Measurements from ENCODE around the gene GATAD2A. TPM values are rescaled to one million over a fixed set of nuclear protein-coding genes. Genes with fewer than 3 reads are reported as not detected.
A peak's percentile ranks its signal among the peaks of the same experiment; 100 is the strongest.
"Not testable (repeated sequence)": the region's sequence is repeated elsewhere in the genome, so short reads cannot be mapped to it uniquely, and the experiment has no call there.

The GATAD2A gene
- total RNA-seq, 1 donor from 2014 or later, result 82.6 TPM

DNA sequence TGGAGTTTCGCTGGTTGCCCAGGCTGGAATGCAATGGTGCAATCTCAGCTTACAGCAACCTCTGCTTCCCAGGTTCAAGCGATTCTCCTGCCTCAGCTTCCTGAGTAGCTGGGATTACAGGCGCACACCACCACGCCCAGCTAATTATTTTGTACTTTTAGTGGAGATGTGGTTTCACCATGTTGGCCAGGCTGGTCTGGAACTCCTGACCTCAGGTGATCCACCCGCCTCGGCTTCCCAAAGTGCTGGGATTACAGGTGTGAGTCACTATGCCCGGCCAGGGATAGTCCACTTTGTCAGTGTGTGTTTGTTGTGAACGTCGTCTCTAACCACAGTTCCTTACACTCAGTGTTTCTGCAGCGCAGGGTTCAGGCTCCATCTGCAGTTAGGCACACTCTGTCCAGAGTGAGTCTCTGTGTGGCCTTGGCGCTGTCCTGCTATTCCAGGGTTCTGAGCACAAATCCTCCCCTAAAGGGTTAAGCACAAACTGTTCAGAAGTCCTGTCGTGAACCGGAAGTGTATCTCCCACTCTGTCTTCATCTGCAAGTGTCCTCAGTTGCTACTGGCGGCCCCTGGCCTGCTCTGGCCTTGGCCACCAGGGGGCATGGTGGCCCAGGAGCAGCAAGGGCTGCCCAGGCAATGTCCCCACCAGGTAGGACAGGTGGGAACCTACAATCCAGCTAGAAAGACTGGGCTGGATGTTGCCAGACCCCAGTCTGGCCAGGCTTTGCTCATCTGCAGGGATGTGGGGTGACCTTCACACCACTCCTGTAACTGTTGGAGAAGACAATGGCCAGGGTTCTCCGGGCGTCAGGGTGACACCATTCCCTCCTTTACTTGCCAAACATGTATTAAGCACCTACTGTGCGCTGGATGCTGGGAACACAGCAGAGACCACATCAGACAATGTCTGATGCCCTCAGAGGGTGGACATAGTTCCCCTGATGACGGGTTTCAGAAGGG lies 38.8 kb upstream of the GATAD2A start:
- TF ChIP-seq, protein P1, sequence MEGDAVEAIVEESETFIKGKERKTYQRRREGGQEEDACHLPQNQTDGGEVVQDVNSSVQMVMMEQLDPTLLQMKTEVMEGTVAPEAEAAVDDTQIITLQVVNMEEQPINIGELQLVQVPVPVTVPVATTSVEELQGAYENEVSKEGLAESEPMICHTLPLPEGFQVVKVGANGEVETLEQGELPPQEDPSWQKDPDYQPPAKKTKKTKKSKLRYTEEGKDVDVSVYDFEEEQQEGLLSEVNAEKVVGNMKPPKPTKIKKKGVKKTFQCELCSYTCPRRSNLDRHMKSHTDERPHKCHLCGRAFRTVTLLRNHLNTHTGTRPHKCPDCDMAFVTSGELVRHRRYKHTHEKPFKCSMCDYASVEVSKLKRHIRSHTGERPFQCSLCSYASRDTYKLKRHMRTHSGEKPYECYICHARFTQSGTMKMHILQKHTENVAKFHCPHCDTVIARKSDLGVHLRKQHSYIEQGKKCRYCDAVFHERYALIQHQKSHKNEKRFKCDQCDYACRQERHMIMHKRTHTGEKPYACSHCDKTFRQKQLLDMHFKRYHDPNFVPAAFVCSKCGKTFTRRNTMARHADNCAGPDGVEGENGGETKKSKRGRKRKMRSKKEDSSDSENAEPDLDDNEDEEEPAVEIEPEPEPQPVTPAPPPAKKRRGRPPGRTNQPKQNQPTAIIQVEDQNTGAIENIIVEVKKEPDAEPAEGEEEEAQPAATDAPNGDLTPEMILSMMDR (IDR thresholded peaks at IDR 0.05), result peak; percentile 96
- Mint-ChIP-seq H3K36me3 (ENCODE audit: low read depth) (no peaks in the 10 kb centered on the region), H3K4me3 (ENCODE audit: unreplicated experiment) (no peak overlapping the region), H3K9me3 (ENCODE audit: low read depth) (no peaks in the 10 kb centered on the region), H3K27ac (ENCODE audit: unreplicated experiment) (no peak overlapping the region), H3K4me1 (ENCODE audit: low read depth) (peaks cover 9% of the 10 kb centered on the region), H3K27me3 (ENCODE audit: low read depth) (no peaks in the 10 kb centered on the region)
- no peak for DNase-seq (ENCODE audit: low spot score)

DNA sequence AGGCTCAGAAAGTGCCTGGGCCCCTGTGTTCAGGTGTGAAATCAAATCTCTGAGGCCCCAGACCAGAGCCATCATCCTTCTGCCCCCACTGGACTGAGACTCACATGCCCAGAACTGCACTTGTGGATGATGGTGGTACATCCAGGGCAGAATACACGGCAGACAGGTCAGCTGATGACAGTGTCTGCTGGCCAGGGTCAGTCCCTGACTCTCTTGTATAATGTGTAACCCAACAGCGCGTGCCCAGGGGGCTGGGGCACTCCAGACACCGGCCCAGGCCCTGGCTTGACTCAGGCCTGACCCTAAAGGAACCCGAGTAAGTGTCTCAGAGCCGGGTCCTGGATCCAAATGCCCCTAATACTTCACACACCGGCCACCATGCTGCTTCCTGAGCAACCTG lies 37.4 kb upstream of the GATAD2A start:
- no peak for DNase-seq (ENCODE audit: low spot score)
- H3K27me3 Mint-ChIP-seq (ENCODE audit: low read depth), result no peaks in the 10 kb centered on the region
- peaks cover 13% of the 10 kb centered on the region for H3K4me1 Mint-ChIP-seq (ENCODE audit: low read depth)
- no peaks in the 10 kb centered on the region for H3K9me3 Mint-ChIP-seq (ENCODE audit: low read depth)
- TF ChIP-seq, protein P1 (IDR thresholded peaks at IDR 0.05), result no peak
- no peak overlapping the region for H3K27ac Mint-ChIP-seq (ENCODE audit: unreplicated experiment)
- no peaks in the 10 kb centered on the region for H3K36me3 Mint-ChIP-seq (ENCODE audit: low read depth)
- no peak overlapping the region for H3K4me3 Mint-ChIP-seq (ENCODE audit: unreplicated experiment)

DNA sequence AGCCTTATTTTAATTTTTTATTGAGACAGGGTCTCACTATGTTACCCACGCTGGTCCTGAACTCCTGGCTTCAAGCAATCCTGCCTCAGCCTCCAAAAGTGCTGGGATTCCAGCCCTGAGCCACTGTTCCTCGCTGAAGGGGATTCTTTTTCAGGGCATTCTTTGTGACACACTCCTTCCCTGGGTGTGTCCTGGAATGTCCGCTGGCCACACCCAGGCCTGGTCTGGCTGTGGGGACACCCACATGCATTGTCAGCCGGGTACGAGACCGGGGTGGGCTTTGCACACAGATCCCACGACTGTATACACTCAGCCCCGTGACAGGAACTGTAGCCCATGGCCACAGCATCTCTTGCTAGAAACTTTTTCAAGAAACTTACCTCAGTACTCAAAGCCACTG lies 34.4 kb upstream of the GATAD2A start:
- H3K27me3 Mint-ChIP-seq (ENCODE audit: low read depth), result no peaks in the 10 kb centered on the region
- H3K36me3 Mint-ChIP-seq (ENCODE audit: low read depth), result no peaks in the 10 kb centered on the region
- H3K27ac Mint-ChIP-seq (ENCODE audit: unreplicated experiment), result no peak overlapping the region
- no peak overlapping the region for H3K4me3 Mint-ChIP-seq (ENCODE audit: unreplicated experiment)
- peaks cover 8% of the 10 kb centered on the region for H3K4me1 Mint-ChIP-seq (ENCODE audit: low read depth)
- TF ChIP-seq, protein P1 (IDR thresholded peaks at IDR 0.05), result no peak
- DNase-seq (ENCODE audit: low spot score), result no peak
- no peaks in the 10 kb centered on the region for H3K9me3 Mint-ChIP-seq (ENCODE audit: low read depth)

- TF ChIP-seq, protein P1 (IDR thresholded peaks at IDR 0.05), result no peak
- Mint-ChIP-seq H3K36me3 (ENCODE audit: low read depth) (no peaks in the 10 kb centered on the region), H3K27me3 (ENCODE audit: low read depth) (no peaks in the 10 kb centered on the region), H3K4me3 (ENCODE audit: unreplicated experiment) (no peak overlapping the region), H3K27ac (ENCODE audit: unreplicated experiment) (peak overlapping the region; percentile 10), H3K4me1 (ENCODE audit: low read depth) (peaks cover 8% of the 10 kb centered on the region), H3K9me3 (ENCODE audit: low read depth) (no peaks in the 10 kb centered on the region)
- no peak for DNase-seq (ENCODE audit: low spot score)
Measured at GRCh38 chr19:19372656-19373416, 32.6 kb upstream of the GATAD2A start.

- TF ChIP-seq, protein P1 (IDR thresholded peaks at IDR 0.05), result no peak
- H3K9me3 Mint-ChIP-seq (ENCODE audit: low read depth), result no peaks in the 10 kb centered on the region
- H3K27ac Mint-ChIP-seq (ENCODE audit: unreplicated experiment), result no peak overlapping the region
- no peak overlapping the region for H3K4me3 Mint-ChIP-seq (ENCODE audit: unreplicated experiment)
- peaks cover 9% of the 10 kb centered on the region for H3K4me1 Mint-ChIP-seq (ENCODE audit: low read depth)
- DNase-seq (ENCODE audit: low spot score), result no peak
- H3K27me3 Mint-ChIP-seq (ENCODE audit: low read depth), result no peaks in the 10 kb centered on the region
- H3K36me3 Mint-ChIP-seq (ENCODE audit: low read depth), result no peaks in the 10 kb centered on the region
Measured at GRCh38 chr19:19379527-19379926, 25.9 kb upstream of the GATAD2A start.

DNA sequence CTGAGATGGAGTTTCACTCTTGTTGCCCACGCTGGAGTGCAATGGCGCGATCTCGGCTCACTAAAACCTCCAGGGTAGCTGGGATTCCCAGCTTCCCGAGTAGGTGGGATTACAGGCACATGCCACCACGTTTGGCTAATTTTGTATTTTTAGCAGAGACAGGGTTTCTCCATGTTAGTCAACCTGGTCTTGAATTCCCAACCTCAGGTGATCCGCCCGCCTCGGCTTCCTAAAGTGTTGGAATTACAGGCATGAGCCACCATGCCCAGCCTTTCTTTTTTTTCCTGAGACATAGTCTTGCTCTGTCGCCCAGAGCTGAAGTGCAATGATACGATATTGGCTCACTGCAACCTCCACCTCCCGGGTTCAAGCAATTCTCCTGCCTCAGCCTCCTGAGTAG lies 25.2 kb upstream of the GATAD2A start:
- H3K4me1 Mint-ChIP-seq (ENCODE audit: low read depth); H3K4me3 Mint-ChIP-seq (ENCODE audit: unreplicated experiment); H3K36me3 Mint-ChIP-seq (ENCODE audit: low read depth); DNase-seq (ENCODE audit: low spot score); H3K9me3 Mint-ChIP-seq (ENCODE audit: low read depth); H3K27ac Mint-ChIP-seq (ENCODE audit: unreplicated experiment); H3K27me3 Mint-ChIP-seq (ENCODE audit: low read depth): not testable (repeated sequence)
